Gastroesophageal sphincter (tissue), 4 donors: ENCODE measurements around the gene ZNF410. TPM values are rescaled to one million over a fixed set of nuclear protein-coding genes. Genes with fewer than 3 reads are reported as not detected.

Experiments
- ATAC-seq: fragments of 150-250 bp; one replicate; pipeline ENCODE4 v1.9.1; 2016; ENCODE audit warnings: mild to moderate bottlenecking, moderate library complexity
- H3K27ac ChIP-seq, 4 donors: fragments of 200-600 bp; sonication (generic) in 3 of 4; 1 replicate in 3 of 4; 2 replicates in 1 of 4; pipeline ENCODE4 v1.5.1; 2016 to 2019
- H3K27me3 ChIP-seq: fragments of 200-600 bp; sonication (generic); one replicate; pipeline ENCODE4 v1.5.1; 2019
- H3K36me3 ChIP-seq, 2 donors: fragments of 200-600 bp; sonication (generic); one replicate each; pipeline ENCODE4 v1.5.1; 2019; ENCODE audit warnings: control low read depth in 1 of 2
- H3K4me1 ChIP-seq, 3 donors: fragments of 200-600 bp; sonication (generic); 1 replicate in 2 of 3; 2 replicates in 1 of 3; pipeline ENCODE4 v1.5.1; 2016 to 2019; ENCODE audit warnings: control low read depth in 2 of 3
- H3K4me3 ChIP-seq, 2 donors: fragments of 200-600 bp; sonication (generic); one replicate each; pipeline ENCODE4 v1.5.1; 2019; ENCODE audit warnings: mild to moderate bottlenecking in 1 of 2, moderate library complexity in 1 of 2
- H3K9me3 ChIP-seq, 3 donors: fragments of 200-600 bp; sonication (generic); one replicate each; pipeline ENCODE4 v1.5.1; 2017 to 2019; ENCODE audit warnings: control low read depth in 2 of 3
- EP300 ChIP-seq: sonication (generic); formaldehyde crosslinking; IDR thresholded peaks from one replicate; pipeline ENCODE4 v1.6.1; 2017; ENCODE audit warnings: antibody characterized with exemption, mild to moderate bottlenecking
- POLR2A ChIP-seq, 2 donors: fragments of 450-650 bp; IDR thresholded peaks; one replicate each; pipeline ENCODE4 v1.6.1; 2017; ENCODE audit warnings: antibody characterized with exemption in 2 of 2, mild to moderate bottlenecking in 2 of 2, moderate library complexity in 1 of 2
- POLR2AphosphoS5 ChIP-seq: sonication (generic); formaldehyde crosslinking; IDR thresholded peaks from one replicate; pipeline ENCODE4 v1.6.1; 2017; ENCODE audit warnings: antibody characterized with exemption
- WGBS, 2 donors: methylation state at CpG; one replicate each; pipeline ENCODE4 v1.1.5; 2018; ENCODE audit warnings: low coverage in 1 of 2; 5-methylcytosine and 5-hydroxymethylcytosine counted together
- total RNA-seq, 4 donors: library from RNA; depleted of rRNA; stranded (reverse); fragments of >200 nt; gene quantifications; one replicate each; pipeline ENCODE4 v1.1.0, GENCODE V29; 2016
- TF ChIP-seq, protein P1 (sequence below), 4 experiments: fragments of 200-600 bp in 2 of 4; fragments of 450-650 bp in 2 of 4; sonication (generic) in 1 of 4; IDR thresholded peaks; one replicate each; pipeline ENCODE4 v1.5.1; 2017 to 2019; ENCODE audit warnings: antibody characterized with exemption in 4 of 4, mild to moderate bottlenecking in 2 of 4, moderate library complexity in 2 of 4

ZNF410 gene
- total RNA-seq, 4 donors from 2014 or later: 41.7 to 62.3 (median 52.5) TPM

GRCh38 chr14:73944432-73945158 is 57.9 kb downstream of the ZNF410 start:
- Histone ChIP-seq H3K9me3 (no peaks in the 10 kb centered on the region), H3K27ac (no peak overlapping the region), H3K36me3 (peaks cover 0 to 68% of the 10 kb centered on the region in 2 donors), H3K4me1 (peaks cover 0 to 9% (median 0%) of the 10 kb centered on the region in 3 donors), H3K27me3 (no peaks in the 10 kb centered on the region), H3K4me3 (no peak overlapping the region)
- no peak for ATAC-seq
- WGBS, 2 donors: 80% methylated on average over 1 of the region's 17 CpGs
- TF ChIP-seq POLR2AphosphoS5 (no peak), POLR2A (IDR thresholded peaks at IDR 0.05) (no peak)

- H3K4me3 ChIP-seq: no peak overlapping the region
- no peak for ATAC-seq
- TF ChIP-seq POLR2AphosphoS5 (no peak), EP300 (no peak), POLR2A (IDR thresholded peaks at IDR 0.05) (no peak)
- TF ChIP-seq, protein P1, sequence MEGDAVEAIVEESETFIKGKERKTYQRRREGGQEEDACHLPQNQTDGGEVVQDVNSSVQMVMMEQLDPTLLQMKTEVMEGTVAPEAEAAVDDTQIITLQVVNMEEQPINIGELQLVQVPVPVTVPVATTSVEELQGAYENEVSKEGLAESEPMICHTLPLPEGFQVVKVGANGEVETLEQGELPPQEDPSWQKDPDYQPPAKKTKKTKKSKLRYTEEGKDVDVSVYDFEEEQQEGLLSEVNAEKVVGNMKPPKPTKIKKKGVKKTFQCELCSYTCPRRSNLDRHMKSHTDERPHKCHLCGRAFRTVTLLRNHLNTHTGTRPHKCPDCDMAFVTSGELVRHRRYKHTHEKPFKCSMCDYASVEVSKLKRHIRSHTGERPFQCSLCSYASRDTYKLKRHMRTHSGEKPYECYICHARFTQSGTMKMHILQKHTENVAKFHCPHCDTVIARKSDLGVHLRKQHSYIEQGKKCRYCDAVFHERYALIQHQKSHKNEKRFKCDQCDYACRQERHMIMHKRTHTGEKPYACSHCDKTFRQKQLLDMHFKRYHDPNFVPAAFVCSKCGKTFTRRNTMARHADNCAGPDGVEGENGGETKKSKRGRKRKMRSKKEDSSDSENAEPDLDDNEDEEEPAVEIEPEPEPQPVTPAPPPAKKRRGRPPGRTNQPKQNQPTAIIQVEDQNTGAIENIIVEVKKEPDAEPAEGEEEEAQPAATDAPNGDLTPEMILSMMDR (IDR thresholded peaks at IDR 0.05): no peak
- no peak overlapping the region for H3K27ac ChIP-seq
- WGBS, 2 donors: 87 to 100% methylated on average over 3 to 4 of the region's 4 CpGs
- no peaks in the 10 kb centered on the region for H3K9me3 ChIP-seq
- no peaks in the 10 kb centered on the region for H3K27me3 ChIP-seq
- H3K4me1 ChIP-seq: peaks cover 0 to 9% (median 0%) of the 10 kb centered on the region in 3 donors
- peaks cover 0 to 61% of the 10 kb centered on the region in 2 donors for H3K36me3 ChIP-seq
These were observed 58.6 kb downstream of the ZNF410 start for GRCh38 chr14:73945159-73945670.

- Histone ChIP-seq H3K4me3 (peak within 1 kb of the TSS; percentile 63 to 89), H3K36me3 (peaks cover 0 to 40% of the 10 kb centered on the region in 2 donors), H3K27me3 (no peaks in the 10 kb centered on the region), H3K27ac (peak within 1 kb of the TSS; percentile 80 to 95 (median 90)), H3K9me3 (no peaks in the 10 kb centered on the region), H3K4me1 (peaks cover 0 to 22% (median 0%) of the 10 kb centered on the region in 3 donors)
- peak; percentile 99 for ATAC-seq
- TF ChIP-seq POLR2A (IDR thresholded peaks at IDR 0.05) (peak; percentile 86 to 87), EP300 (no peak), POLR2AphosphoS5 (peak; percentile 77)
- TF ChIP-seq, protein P1 (IDR thresholded peaks at IDR 0.05): peak in 2 of 4 experiments; percentile 9 to 37
- WGBS, 2 donors: 0% methylated on average over 2 to 15 of the region's 70 CpGs
These were observed 63.4 kb downstream of the ZNF410 start, which contains the start of the genes COQ6 and FAM161B for GRCh38 chr14:73949752-73950734. Gene COQ6, plus strand, starts transcription at chr14:73950302. Its CDS starts 31 bp downstream, at chr14:73950333. Gene FAM161B, minus strand, starts transcription at chr14:73950094. Its CDS starts 68 bp downstream, at chr14:73950026.

GRCh38 chr14:73953731-73954130 is 67.1 kb downstream of the ZNF410 start:
- Histone ChIP-seq H3K9me3 (no peaks in the 10 kb centered on the region), H3K27ac (no peak overlapping the region), H3K27me3 (no peaks in the 10 kb centered on the region), H3K4me1 (peaks cover 0 to 21% (median 0%) of the 10 kb centered on the region in 3 donors), H3K4me3 (no peak overlapping the region), H3K36me3 (peaks cover 6 to 60% of the 10 kb centered on the region in 2 donors)
- no peak for TF ChIP-seq EP300
- TF ChIP-seq, protein P1 (IDR thresholded peaks at IDR 0.05): no peak
- TF ChIP-seq POLR2AphosphoS5: no peak
- TF ChIP-seq POLR2A (IDR thresholded peaks at IDR 0.05): no peak
- ATAC-seq: no peak
- WGBS, 2 donors: 20 to 75% methylated on average over 1 of the region's 1 CpG

DNA sequence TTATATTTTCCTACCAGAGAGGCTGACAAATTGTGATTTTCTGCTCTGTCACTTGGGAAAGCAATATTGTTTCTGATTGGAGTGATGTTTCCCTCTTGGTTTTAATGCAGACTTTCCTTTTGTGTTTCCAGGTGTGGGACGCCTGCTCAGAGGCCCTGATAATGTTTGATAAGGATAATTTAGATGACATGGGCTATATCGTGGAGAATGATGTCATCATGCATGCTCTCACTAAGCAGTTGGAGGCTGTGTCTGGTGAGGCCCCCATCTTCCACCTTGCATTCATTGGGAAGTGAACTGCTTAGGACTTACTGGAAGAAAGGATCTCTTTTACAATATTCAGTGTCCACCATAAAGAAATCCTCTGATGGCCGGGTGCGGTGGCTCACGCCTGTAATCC is 69.0 kb downstream of the ZNF410 start:
- Histone ChIP-seq H3K27ac (no peak overlapping the region), H3K9me3 (no peaks in the 10 kb centered on the region), H3K36me3 (peaks cover 14 to 79% of the 10 kb centered on the region in 2 donors), H3K4me1 (peaks cover 0 to 12% (median 0%) of the 10 kb centered on the region in 3 donors), H3K27me3 (no peaks in the 10 kb centered on the region), H3K4me3 (no peak overlapping the region)
- no peak for ATAC-seq
- no peak for TF ChIP-seq EP300
- no peak for TF ChIP-seq POLR2AphosphoS5
- TF ChIP-seq POLR2A (IDR thresholded peaks at IDR 0.05): no peak
- TF ChIP-seq, protein P1 (IDR thresholded peaks at IDR 0.05): no peak
- 40 to 100% methylated on average over 1 to 3 of the region's 5 CpGs for WGBS, 2 donors
